Stimulated activated effector memory CD8-positive, alpha-beta T cell treated with anti-CD3 and anti-CD28 coated beads, Interleukin-12 subunit alpha, Interleukin-12 subunit beta, amount 100 ng/mL, for 72 hours (primary cell): Measurements from ENCODE around the gene DYRK3.
A peak's percentile ranks its signal among the peaks of the same experiment; 100 is the strongest.

ENCODE experiments used
- ATAC-seq: fragments of 150-1000 bp; cut with Tn5 transposase; 2 replicates; pipeline ENCODE4 v1.10.0; 2021
- DNase-seq, 2 donors: peaks; one replicate each; pipeline ENCODE4 v3.0.0; 2021 to 2022; ENCODE audit warnings: low spot score in 2 of 2
- H3K27ac Mint-ChIP-seq: one replicate; pipeline ENCODE4 v1.8.0; 2022; ENCODE audit warnings: mild to moderate bottlenecking, mixed read lengths
- H3K36me3 Mint-ChIP-seq: one replicate; pipeline ENCODE4 v1.8.0; 2022; ENCODE audit warnings: mild to moderate bottlenecking, mixed read lengths
- H3K4me1 Mint-ChIP-seq: one replicate; pipeline ENCODE4 v1.8.0; 2022; ENCODE audit warnings: mixed read lengths
- H3K4me3 Mint-ChIP-seq: one replicate; pipeline ENCODE4 v1.8.0; 2022; ENCODE audit warnings: mild to moderate bottlenecking, mixed read lengths
- H3K9me3 Mint-ChIP-seq: one replicate; pipeline ENCODE4 v1.8.0; 2022; ENCODE audit warnings: mixed read lengths

Gene DYRK3

DNA sequence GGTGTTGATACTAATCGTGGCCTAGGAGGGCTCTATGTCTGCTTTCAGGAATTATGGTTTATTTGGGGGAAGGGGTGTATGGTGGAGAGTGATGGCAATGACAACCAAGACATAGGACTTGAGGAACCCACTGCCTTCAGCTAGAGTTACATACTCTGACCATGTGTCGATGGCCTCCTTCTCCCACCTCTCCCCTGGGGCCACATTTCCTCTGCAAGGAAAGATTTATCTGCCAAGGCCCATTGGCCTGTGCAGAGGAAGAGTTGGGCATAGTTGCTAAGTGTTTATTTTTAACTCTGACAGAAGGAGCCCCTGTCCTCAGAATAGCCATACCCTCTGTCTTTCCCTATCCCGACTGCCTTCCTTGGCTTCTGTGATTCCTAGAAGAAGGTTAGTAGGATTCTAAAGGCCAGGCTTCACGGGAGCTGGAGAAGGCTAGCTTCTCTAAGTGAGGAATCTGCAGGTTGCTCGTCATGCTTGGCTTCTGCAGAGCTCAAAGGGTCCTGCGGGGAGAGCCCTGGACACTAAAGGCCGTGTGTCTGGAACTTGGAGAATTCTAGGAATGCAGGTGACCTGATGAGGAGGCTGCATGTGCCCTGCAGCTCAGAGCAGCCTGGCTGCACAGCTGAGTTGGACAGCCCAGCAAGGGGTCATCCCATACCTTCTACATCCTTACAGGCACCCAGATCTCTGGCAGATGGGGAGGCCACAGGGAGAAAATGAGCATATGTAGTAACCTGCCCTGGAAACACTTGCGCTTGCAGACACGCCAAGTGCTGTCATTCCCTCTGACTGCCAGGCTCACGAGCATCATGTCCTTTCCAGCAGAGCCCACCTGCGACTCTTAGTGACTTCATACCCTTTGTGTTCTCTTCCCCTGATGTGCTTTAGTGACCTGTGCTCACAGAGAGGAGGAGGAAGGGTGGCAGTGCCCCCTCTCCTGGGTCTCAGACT lies 59.1 kb downstream of the DYRK3 start:
- Mint-ChIP-seq H3K4me3 (no peak overlapping the region), H3K36me3 (peaks cover 34% of the 10 kb centered on the region), H3K4me1 (peaks cover 98% of the 10 kb centered on the region), H3K9me3 (no peaks in the 10 kb centered on the region), H3K27ac (peak overlapping the region; percentile 88)
- ATAC-seq (no peak), DNase-seq (no peak)

DNA sequence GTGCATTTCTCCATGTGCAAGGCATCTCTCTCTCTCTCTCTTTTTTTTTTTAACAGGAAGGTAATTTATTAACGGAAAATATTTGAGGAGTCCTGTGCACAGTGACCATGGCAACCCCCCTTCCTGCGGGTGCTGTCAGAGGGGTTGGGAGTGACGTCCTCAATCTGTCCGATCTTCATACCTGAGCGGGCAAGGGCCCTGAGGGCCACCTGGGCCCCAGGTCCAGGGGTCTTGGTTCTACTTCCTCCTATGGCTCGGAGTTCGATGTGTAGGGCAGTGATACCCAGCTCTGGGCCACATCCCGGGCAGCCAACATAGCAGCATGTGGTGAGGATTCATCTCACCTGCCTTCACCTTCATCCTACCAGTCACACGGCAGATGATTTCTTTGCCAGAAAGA lies 60.4 kb downstream of the DYRK3 start:
- no peak for DNase-seq
- Mint-ChIP-seq H3K4me3 (no peak overlapping the region), H3K4me1 (peaks cover 98% of the 10 kb centered on the region), H3K36me3 (peaks cover 27% of the 10 kb centered on the region), H3K27ac (peak overlapping the region; percentile 88), H3K9me3 (no peaks in the 10 kb centered on the region)
- ATAC-seq: no peak

DNA sequence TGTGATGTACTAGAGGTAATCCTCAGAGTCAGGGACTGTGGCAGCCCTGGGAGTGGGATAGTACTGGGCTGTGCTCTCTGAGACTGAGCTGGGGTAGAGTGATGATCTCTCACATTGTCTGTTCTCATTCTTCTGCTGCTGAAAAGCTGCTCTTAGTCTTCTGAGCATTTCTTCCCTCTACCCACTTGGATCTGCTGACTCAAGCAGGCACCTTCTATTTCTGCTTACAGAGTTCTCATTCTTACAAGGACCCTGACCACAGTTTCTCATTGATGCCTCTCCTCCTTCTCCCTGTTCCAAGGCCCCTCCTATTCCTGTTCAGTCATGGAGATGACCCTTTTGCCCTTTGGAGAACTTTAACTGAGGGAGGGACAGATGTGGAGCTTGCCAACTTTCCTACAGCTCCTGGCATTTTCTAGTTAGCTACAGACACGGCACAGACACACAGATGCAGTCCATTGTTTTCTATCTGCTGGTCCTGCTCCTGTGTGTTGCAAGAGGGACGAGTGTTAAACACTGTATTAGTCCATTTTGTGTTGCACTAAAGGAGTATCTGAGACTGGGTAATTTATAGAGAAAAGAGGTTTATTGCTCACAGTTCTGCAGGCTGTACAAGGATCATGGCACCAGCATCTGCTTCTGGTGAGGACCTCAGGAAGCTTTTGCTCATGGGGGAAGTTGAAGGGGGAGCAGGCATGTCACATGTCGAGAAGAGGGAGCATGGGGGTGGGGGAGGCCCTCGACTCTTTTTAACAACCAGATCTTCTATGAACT lies 61.7 kb downstream of the DYRK3 start:
- H3K27ac Mint-ChIP-seq: peak overlapping the region; percentile 88
- DNase-seq: no peak
- peaks cover 33% of the 10 kb centered on the region for H3K36me3 Mint-ChIP-seq
- peaks cover 95% of the 10 kb centered on the region for H3K4me1 Mint-ChIP-seq
- no peak overlapping the region for H3K4me3 Mint-ChIP-seq
- ATAC-seq: peak; percentile 71
- H3K9me3 Mint-ChIP-seq: no peaks in the 10 kb centered on the region

DNA sequence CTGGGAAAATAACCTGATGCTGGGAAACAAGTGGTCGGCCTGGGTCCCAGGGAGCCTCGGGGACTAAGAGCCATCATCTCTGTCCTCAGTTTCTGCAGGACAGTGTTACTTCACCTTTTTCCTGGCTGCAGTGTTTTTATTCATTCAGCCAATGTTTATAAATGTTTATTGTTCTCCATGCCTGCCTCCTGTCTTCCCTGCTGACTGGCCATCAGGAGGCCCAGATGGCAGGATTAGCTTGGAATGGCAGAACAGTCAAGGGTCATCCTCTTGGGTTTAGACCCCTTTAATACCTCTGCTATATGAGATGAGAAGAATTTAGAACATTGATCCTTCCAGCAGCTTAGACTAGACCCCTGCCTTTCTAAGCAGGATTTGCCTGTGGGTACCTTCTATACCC lies 62.7 kb downstream of the DYRK3 start:
- no peak for DNase-seq
- peak overlapping the region; percentile 51 for H3K27ac Mint-ChIP-seq
- ATAC-seq: no peak
- H3K4me3 Mint-ChIP-seq: no peak overlapping the region
- H3K9me3 Mint-ChIP-seq: no peaks in the 10 kb centered on the region
- H3K36me3 Mint-ChIP-seq: peaks cover 33% of the 10 kb centered on the region
- H3K4me1 Mint-ChIP-seq: peaks cover 95% of the 10 kb centered on the region
